ENCODE data around the gene PCNX2.

The PCNX2 gene

GRCh38 chr1:232965912-232966217, 329.7 kb downstream of the PCNX2 start:
- TF ChIP-seq, protein P1, sequence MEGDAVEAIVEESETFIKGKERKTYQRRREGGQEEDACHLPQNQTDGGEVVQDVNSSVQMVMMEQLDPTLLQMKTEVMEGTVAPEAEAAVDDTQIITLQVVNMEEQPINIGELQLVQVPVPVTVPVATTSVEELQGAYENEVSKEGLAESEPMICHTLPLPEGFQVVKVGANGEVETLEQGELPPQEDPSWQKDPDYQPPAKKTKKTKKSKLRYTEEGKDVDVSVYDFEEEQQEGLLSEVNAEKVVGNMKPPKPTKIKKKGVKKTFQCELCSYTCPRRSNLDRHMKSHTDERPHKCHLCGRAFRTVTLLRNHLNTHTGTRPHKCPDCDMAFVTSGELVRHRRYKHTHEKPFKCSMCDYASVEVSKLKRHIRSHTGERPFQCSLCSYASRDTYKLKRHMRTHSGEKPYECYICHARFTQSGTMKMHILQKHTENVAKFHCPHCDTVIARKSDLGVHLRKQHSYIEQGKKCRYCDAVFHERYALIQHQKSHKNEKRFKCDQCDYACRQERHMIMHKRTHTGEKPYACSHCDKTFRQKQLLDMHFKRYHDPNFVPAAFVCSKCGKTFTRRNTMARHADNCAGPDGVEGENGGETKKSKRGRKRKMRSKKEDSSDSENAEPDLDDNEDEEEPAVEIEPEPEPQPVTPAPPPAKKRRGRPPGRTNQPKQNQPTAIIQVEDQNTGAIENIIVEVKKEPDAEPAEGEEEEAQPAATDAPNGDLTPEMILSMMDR (IDR thresholded peaks at IDR 0.05; ENCODE audit: low read depth, low read length): no peak
- H3K4me3 ChIP-seq (ENCODE audit: low read depth, low read length): no peak overlapping the region

- H3K4me3 ChIP-seq (ENCODE audit: low read depth, low read length): no peak overlapping the region
- TF ChIP-seq, protein P1 (IDR thresholded peaks at IDR 0.05; ENCODE audit: low read depth, low read length): no peak
These were observed 330.2 kb downstream of the PCNX2 start for GRCh38 chr1:232965124-232965911.

GRCh38 chr1:232964601-232965000, 330.9 kb downstream of the PCNX2 start:
- TF ChIP-seq, protein P1 (IDR thresholded peaks at IDR 0.05; ENCODE audit: low read depth, low read length): no peak
- H3K4me3 ChIP-seq (ENCODE audit: low read depth, low read length): no peak overlapping the region

DNA sequence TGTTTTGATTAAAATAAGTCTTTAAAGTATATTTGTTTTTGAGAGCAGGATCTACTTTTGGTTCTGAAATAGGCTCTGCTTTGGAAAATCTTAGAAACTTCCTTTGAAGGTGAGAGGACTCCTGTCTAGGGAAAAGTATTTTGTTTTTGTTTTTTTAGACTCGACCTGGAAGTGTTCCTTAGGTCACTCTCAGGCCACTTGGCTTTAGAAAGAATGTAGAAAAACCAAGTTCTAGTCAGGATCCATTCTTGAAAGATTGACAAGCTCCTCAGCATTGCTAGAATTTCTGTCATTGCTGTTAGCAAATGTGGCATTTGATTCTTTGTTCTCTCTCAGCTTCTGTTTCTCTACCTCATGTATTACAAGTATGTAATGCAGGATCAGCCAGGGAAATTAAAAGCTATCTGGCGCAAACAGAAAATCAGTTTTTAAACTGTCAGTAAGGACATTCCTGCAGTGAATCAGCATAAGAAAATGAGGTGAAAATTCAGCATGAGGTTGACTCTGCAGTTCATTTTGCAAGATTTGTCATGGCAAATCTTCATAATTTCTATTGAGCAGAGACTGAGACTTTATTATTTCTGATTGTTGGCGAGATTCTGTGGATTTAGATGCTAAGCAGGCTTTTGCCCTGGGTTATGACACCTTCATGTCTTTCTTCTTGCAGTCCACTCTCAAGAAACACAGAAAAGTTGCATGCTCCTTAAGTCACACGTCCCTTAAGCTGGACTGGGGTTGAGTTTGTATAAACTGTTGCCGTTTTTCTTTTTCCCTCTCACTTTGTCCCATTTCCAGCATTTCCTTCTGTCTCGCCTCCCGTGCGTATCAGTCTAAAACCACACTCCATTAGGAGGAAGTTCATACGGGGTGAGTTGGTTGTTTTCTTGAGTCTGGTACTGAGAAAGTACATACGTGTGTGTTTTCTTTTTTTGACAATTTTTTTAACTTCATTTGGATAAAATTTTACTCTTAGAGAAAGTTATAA, 332.5 kb downstream of the PCNX2 start:
- H3K4me3 ChIP-seq (ENCODE audit: low read depth, low read length): peak overlapping the region; percentile 26; the same call in 1 of the 2 replicates
- TF ChIP-seq, protein P1 (IDR thresholded peaks at IDR 0.05; ENCODE audit: low read depth, low read length): no peak

DNA sequence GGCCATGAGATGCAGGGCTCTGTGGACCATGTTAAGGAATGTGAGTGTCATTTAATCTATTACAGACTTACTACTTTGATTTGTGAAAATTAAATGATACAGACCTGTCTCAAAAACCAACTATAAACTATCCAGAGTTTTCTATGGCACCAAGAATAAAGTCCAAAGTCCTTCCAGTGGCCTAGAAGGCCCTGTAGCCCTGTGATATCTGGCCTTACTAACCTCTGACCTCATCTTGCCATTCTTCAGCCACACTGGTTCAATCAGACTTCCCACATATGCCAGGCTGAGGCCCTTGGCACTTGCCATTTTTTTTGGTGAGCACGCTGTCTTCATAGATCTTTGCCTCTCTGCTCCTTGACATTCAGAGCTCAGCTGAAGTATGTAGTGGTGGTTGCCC, 337.5 kb downstream of the PCNX2 start:
- TF ChIP-seq, protein P1 (IDR thresholded peaks at IDR 0.05; ENCODE audit: low read depth, low read length): no peak
- H3K4me3 ChIP-seq (ENCODE audit: low read depth, low read length): no peak overlapping the region

DNA sequence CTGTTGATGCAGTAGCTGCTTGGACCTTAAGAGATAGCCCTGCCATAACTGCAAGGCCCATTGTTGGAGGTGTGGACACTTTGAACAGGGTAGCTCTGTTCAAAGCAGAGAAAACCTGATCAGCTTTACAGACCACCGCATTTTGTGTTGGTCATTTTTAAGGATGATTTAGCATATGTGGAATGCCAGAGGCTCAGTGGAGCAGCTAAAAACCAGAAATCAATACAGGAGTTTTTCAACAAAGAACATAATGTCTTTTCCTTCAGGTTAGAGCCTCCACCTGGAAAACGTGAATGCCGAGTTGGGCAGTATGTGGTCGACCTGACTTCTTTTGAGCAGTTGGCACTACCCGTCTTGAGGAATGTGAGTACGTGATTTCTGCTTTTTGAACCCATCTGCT, 339.4 kb downstream of the PCNX2 start:
- no peak overlapping the region for H3K4me3 ChIP-seq (ENCODE audit: low read depth, low read length)
- TF ChIP-seq, protein P1 (IDR thresholded peaks at IDR 0.05; ENCODE audit: low read depth, low read length): no peak
